CD4-positive, alpha-beta T cell (primary cell): ENCODE measurements around the gene FBLN2. TPM values are rescaled to one million over a fixed set of nuclear protein-coding genes. Genes with fewer than 3 reads are reported as not detected.

Experiments
- ATAC-seq: fragments of 200-7000 bp; cut with Tn5 transposase; one replicate; pipeline ENCODE4 v1.10.0; 2022; ENCODE audit warnings: mild to moderate bottlenecking; ENCODE audit not compliant: poor library complexity
- CTCF ChIA-PET: fragments of 350-600 bp; sonication (Branson Sonifier 250); formaldehyde crosslinking; loops from one replicate; lab custom pipeline; 2021; ENCODE audit warnings: antibody characterized with exemption, inconsistent platforms; lab: Charles Lee
- POLR2A ChIA-PET: fragments of 350-600 bp; sonication (Branson Sonifier 250); formaldehyde crosslinking; loops from one replicate; lab custom pipeline; 2021; ENCODE audit warnings: antibody characterized with exemption, inconsistent platforms; lab: Charles Lee
- DNase-seq, 14 experiments: peaks; one replicate each; pipeline ENCODE4 v3.0.0-alpha.2; 2013 to 2020; ENCODE audit warnings: mixed read lengths in 2 of 14
- H3K27ac ChIP-seq, 2 donors: one replicate each; pipeline versions ENCODE4 v1.5.1 to v1.7.0; 2013; ENCODE audit warnings: low read length in 2 of 2, low read depth in 1 of 2, mild to moderate bottlenecking in 1 of 2
- H3K27me3 ChIP-seq, 2 experiments: 1 replicate in 1 of 2; 2 replicates in 1 of 2; pipeline versions ENCODE4 v1.6.1 to v1.7.0; 2013; ENCODE audit warnings: low read length in 2 of 2, control low read depth in 1 of 2, mild to moderate bottlenecking in 1 of 2, moderate library complexity in 1 of 2; ENCODE audit not compliant: insufficient read depth in 2 of 2, control insufficient read depth in 1 of 2
- H3K36me3 ChIP-seq: one replicate; pipeline ENCODE4 v1.6.1; 2013; ENCODE audit warnings: low read length, control low read depth; ENCODE audit not compliant: insufficient read depth
- H3K4me1 ChIP-seq: one replicate; pipeline ENCODE4 v1.6.1; 2013; ENCODE audit warnings: low read length, control low read depth; ENCODE audit not compliant: insufficient read depth
- H3K4me3 ChIP-seq: one replicate; pipeline ENCODE4 v1.5.1; 2013; ENCODE audit warnings: mild to moderate bottlenecking, low read length, moderate library complexity
- H3K9me3 ChIP-seq, 2 experiments: 1 replicate in 1 of 2; 2 replicates in 1 of 2; pipeline versions ENCODE4 v1.6.1 to v1.7.0; 2013; ENCODE audit warnings: low read length in 2 of 2, mild to moderate bottlenecking in 2 of 2, control low read depth in 1 of 2, moderate library complexity in 1 of 2; ENCODE audit not compliant: control insufficient read depth in 1 of 2, insufficient read depth in 1 of 2
- H3K27ac Mint-ChIP-seq: one replicate; pipeline ENCODE4 v1.8.0; 2020; ENCODE audit warnings: mixed read lengths
- H3K27me3 Mint-ChIP-seq: one replicate; pipeline ENCODE4 v1.8.0; 2021; ENCODE audit warnings: mixed read lengths
- H3K36me3 Mint-ChIP-seq: one replicate; pipeline ENCODE4 v1.8.0; 2021; ENCODE audit warnings: low read depth, mixed read lengths
- H3K4me1 Mint-ChIP-seq: one replicate; pipeline ENCODE4 v1.8.0; 2021; ENCODE audit warnings: low read depth, mixed read lengths
- H3K4me3 Mint-ChIP-seq: one replicate; pipeline ENCODE4 v1.8.0; 2020; ENCODE audit warnings: mild to moderate bottlenecking, mixed read lengths
- H3K9me3 Mint-ChIP-seq: one replicate; pipeline ENCODE4 v1.8.0; 2020; ENCODE audit warnings: mixed read lengths
- CTCF ChIP-seq: fragments of 200-600 bp; IDR thresholded peaks from one replicate; pipeline ENCODE4 v1.8.0; 2022; ENCODE audit warnings: antibody characterized with exemption, mild to moderate bottlenecking
- intact Hi-C, 2 experiments: fragments of 100-400 bp; cut with DNase I in 1 of 2; cut with micrococcal nuclease in 1 of 2; formaldehyde crosslinking; loops; one replicate each; pipeline versions ENCODE4 v1.15.1 to v1.9.0; 2023 to 2025; cut with DNase I, micrococcal nuclease
- total RNA-seq, 174 experiments: library from RNA in 2 of 174; stranded (reverse) in 2 of 174; gene quantifications; one replicate each; pipeline ENCODE4 v1.2.3 and lab custom pipeline; 2021 to 2026

Gene FBLN2
- total RNA-seq, 2 experiments from 2014 or later, result 0.19 to 0.25 TPM

DNA sequence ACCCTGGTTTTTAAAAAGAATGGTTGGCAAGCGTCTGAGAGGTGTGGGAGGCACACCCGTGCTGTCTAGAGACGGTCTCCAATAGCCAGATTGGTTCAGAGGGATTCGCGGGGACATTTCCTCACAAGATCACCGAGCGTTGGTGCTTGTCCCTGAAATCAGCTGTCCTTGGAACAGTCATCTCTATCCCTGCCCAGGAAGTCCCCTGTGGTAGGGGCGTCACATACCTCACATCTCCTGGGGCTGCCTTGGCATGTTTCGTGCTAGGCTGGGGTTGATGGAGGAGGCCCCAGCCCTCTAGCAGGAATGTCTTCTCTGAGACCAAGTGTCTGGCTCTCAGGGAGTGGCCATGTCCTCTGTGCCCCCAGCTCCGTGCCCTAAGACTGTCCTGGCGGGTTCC, 6.8 kb downstream of the FBLN2 start:
- no peak overlapping the region for H3K27ac Mint-ChIP-seq
- H3K4me1 Mint-ChIP-seq, result no peaks in the 10 kb centered on the region
- no peak for TF ChIP-seq CTCF

DNA sequence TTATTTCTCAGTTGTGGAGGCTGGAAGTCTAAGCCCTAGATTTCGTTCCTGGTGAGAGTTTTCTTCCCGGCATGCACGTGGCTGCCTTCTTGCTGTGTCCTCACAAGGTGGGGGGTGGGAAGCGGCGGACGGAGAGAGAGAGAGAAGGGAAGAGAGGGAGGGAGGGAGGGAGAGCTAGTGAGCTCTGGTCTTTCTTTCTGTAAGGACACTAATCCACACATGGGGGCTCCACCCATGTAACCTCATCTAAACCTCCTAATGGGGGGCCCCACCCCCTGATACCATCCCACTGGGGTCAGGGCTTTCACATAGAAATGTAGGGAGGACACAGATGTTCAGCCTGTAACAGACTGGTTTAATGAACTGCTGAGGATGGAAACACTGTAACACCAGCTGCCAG, 7.3 kb downstream of the FBLN2 start:
- no peak for ATAC-seq
- ChIA-PET POLR2A (no interaction called here), CTCF (no interaction called here)
- no peaks in the 10 kb centered on the region for H3K4me1 Mint-ChIP-seq
- intact Hi-C loops, result no loop called here
- no peak overlapping the region for H3K4me3 ChIP-seq
- H3K27ac ChIP-seq, result no peak overlapping the region
- no peak overlapping the region for H3K4me3 Mint-ChIP-seq
- no peaks in the 10 kb centered on the region for H3K36me3 ChIP-seq
- H3K27ac Mint-ChIP-seq, result no peak overlapping the region
- peaks cover 45% of the 10 kb centered on the region for H3K27me3 Mint-ChIP-seq
- DNase-seq, result no peak
- H3K9me3 ChIP-seq, result peaks cover 0 to 17% of the 10 kb centered on the region in 2 experiments
- TF ChIP-seq CTCF, result no peak
- H3K27me3 ChIP-seq, result peaks cover 3 to 6% of the 10 kb centered on the region in 2 experiments
- no peaks in the 10 kb centered on the region for H3K36me3 Mint-ChIP-seq
- no peaks in the 10 kb centered on the region for H3K9me3 Mint-ChIP-seq
- no peaks in the 10 kb centered on the region for H3K4me1 ChIP-seq

More for the DNA sequence above, 6.8 kb downstream of the FBLN2 start:
- no peaks in the 10 kb centered on the region for H3K9me3 Mint-ChIP-seq
- Histone ChIP-seq H3K4me3 (no peak overlapping the region), H3K4me1 (no peaks in the 10 kb centered on the region), H3K9me3 (peaks cover 0 to 17% of the 10 kb centered on the region in 2 experiments), H3K27me3 (peaks cover 6 to 10% of the 10 kb centered on the region in 2 experiments), H3K36me3 (no peaks in the 10 kb centered on the region), H3K27ac (no peak overlapping the region)
- peaks cover 44% of the 10 kb centered on the region for H3K27me3 Mint-ChIP-seq
- ChIA-PET POLR2A (no interaction called here), CTCF (no interaction called here)
- H3K36me3 Mint-ChIP-seq, result no peaks in the 10 kb centered on the region
- no peak for DNase-seq
- intact Hi-C loops, result no loop called here
- H3K4me3 Mint-ChIP-seq, result no peak overlapping the region
- ATAC-seq, result no peak

GRCh38 chr3:13556917-13557316, 8.0 kb downstream of the FBLN2 start:
- Histone ChIP-seq H3K27ac (no peak overlapping the region), H3K27me3 (peaks cover 0 to 2% of the 10 kb centered on the region in 2 experiments), H3K9me3 (peaks cover 0 to 17% of the 10 kb centered on the region in 2 experiments), H3K4me3 (no peak overlapping the region), H3K36me3 (no peaks in the 10 kb centered on the region), H3K4me1 (no peaks in the 10 kb centered on the region)
- H3K4me1 Mint-ChIP-seq, result no peaks in the 10 kb centered on the region
- POLR2A ChIA-PET, result no interaction called here
- no peaks in the 10 kb centered on the region for H3K36me3 Mint-ChIP-seq
- H3K27ac Mint-ChIP-seq, result no peak overlapping the region
- no peak for TF ChIP-seq CTCF
- no peaks in the 10 kb centered on the region for H3K9me3 Mint-ChIP-seq
- H3K27me3 Mint-ChIP-seq, result peaks cover 38% of the 10 kb centered on the region
- intact Hi-C loops, result no loop called here
- ATAC-seq (no peak), DNase-seq (no peak)
- no peak overlapping the region for H3K4me3 Mint-ChIP-seq
- CTCF ChIA-PET, result no interaction called here
